Activated T-cell treated with anti-CD3 and anti-CD28 coated beads, Interleukin-2, amount 50 U/mL, for 4 hours (primary cell): ENCODE results near the gene ODAD2. TPM values are rescaled to one million over a fixed set of nuclear protein-coding genes. Genes with fewer than 3 reads are reported as not detected.
A peak's percentile ranks its signal among the peaks of the same experiment; 100 is the strongest.

Experiments
- ATAC-seq, 2 donors: fragments of 200-7000 bp; cut with Tn5 transposase; one replicate each; pipeline ENCODE4 v1.10.0; 2021
- DNase-seq: peaks from one replicate; pipeline ENCODE4 v3.0.0-alpha.2; 2020
- H3K27me3 Mint-ChIP-seq: one replicate; pipeline ENCODE4 v1.8.0; 2021; ENCODE audit warnings: low read depth, mixed read lengths
- H3K36me3 Mint-ChIP-seq: one replicate; pipeline ENCODE4 v1.8.0; 2022; ENCODE audit warnings: mixed read lengths; ENCODE audit not compliant: insufficient read depth
- H3K4me1 Mint-ChIP-seq: one replicate; pipeline ENCODE4 v1.8.0; 2021; ENCODE audit warnings: low read depth, mixed read lengths
- H3K4me3 Mint-ChIP-seq: one replicate; pipeline ENCODE4 v1.8.0; 2021; ENCODE audit warnings: mild to moderate bottlenecking, moderate library complexity, mixed read lengths
- H3K9me3 Mint-ChIP-seq: one replicate; pipeline ENCODE4 v1.8.0; 2021; ENCODE audit warnings: mixed read lengths
- total RNA-seq, 3 donors: library from RNA; stranded (reverse); gene quantifications; one replicate each; pipeline ENCODE4 v1.2.1, GENCODE V29; 2021

The ODAD2 gene
- total RNA-seq = under 1 TPM in 1 of 3 donors, not detected in 2; 0.05 TPM

- peaks cover 10% of the 10 kb centered on the region for H3K4me1 Mint-ChIP-seq
- peaks cover 56% of the 10 kb centered on the region for H3K27me3 Mint-ChIP-seq
- no peaks in the 10 kb centered on the region for H3K36me3 Mint-ChIP-seq
- ATAC-seq (no peak), DNase-seq (no peak)
- no peaks in the 10 kb centered on the region for H3K9me3 Mint-ChIP-seq
- peak within 1 kb of the TSS; percentile 84 for H3K4me3 Mint-ChIP-seq
Observed at GRCh38 chr10:27998954-27999275, at the start of gene ODAD2. Gene ODAD2, minus strand, starts transcription at chr10:27999079. Its CDS starts 3,937 bp downstream, at chr10:27995142.

DNA sequence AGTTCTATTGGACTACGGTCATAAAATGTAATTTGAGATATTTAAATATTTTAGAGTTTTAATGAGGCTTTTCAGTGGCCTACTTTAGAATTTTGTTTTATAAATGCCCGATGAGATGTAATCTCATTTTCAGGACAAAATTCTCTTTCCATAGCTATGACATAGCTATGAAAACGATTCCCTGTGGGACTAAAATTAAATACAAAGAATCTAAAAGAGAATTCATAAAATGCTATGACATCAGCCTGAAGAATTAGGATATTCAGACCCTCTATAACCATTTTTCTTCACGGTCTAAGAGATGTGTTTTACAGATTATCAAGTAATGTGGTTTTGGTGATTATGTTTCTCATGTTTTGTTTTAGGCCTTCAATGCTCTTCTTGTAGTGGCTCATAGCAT is 48.2 kb upstream of the ODAD2 start:
- Mint-ChIP-seq H3K4me3 (no peak overlapping the region), H3K27me3 (no peaks in the 10 kb centered on the region), H3K9me3 (no peaks in the 10 kb centered on the region), H3K4me1 (no peaks in the 10 kb centered on the region), H3K36me3 (peaks cover 1% of the 10 kb centered on the region)
- ATAC-seq (no peak), DNase-seq (no peak)

DNA sequence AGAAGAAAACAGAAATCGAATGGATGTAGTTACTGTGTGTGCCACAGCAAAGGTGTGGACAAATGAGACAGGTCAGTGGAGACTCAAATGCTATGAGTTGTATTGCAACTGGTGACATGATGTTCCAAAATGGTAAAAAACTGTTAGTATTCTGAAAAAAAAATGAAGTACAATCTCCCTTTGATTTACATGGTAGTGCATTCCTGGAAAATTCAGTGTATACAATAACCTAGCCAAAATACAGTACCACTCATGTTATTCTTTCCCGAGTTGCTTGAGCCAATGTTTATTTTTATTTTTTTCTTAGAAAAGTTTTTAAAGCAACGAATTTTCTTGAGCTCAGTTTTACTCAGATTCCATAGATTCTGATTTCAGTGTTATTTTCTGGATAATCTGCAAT is 47.7 kb upstream of the ODAD2 start:
- Mint-ChIP-seq H3K36me3 (peaks cover 1% of the 10 kb centered on the region), H3K9me3 (no peaks in the 10 kb centered on the region), H3K4me3 (no peak overlapping the region), H3K4me1 (no peaks in the 10 kb centered on the region), H3K27me3 (no peaks in the 10 kb centered on the region)
- ATAC-seq (no peak), DNase-seq (no peak)

DNA sequence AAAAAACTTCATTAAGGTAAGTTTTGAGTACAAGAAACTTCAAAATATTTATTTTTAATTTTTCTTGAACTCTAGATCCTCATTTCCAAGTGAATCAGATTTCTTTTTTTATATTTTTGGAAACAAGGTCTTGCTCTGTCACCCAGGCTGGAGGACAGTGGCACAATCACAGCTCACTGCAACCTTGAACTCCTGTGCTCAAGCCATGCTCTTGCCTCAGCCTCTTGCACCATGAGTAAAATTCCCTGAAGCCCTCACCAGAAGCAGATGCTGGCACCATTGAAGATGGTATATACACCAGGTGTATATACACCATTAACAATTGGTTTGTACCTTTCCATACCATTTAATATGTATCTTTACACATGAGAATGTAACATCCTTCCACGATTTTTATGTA is 45.1 kb upstream of the ODAD2 start:
- ATAC-seq = no peak
- no peaks in the 10 kb centered on the region for H3K36me3 Mint-ChIP-seq
- no peaks in the 10 kb centered on the region for H3K9me3 Mint-ChIP-seq
- H3K4me3 Mint-ChIP-seq = no peak overlapping the region
- H3K4me1 Mint-ChIP-seq = no peaks in the 10 kb centered on the region
- no peaks in the 10 kb centered on the region for H3K27me3 Mint-ChIP-seq
- DNase-seq = no peak

- Mint-ChIP-seq H3K4me3 (no peak overlapping the region), H3K4me1 (no peaks in the 10 kb centered on the region), H3K9me3 (peaks cover 5% of the 10 kb centered on the region), H3K27me3 (peaks cover 14% of the 10 kb centered on the region), H3K36me3 (peaks cover 2% of the 10 kb centered on the region)
- DNase-seq (no peak), ATAC-seq (no peak)
Observed at GRCh38 chr10:28036587-28036986, 37.7 kb upstream of the ODAD2 start.

DNA sequence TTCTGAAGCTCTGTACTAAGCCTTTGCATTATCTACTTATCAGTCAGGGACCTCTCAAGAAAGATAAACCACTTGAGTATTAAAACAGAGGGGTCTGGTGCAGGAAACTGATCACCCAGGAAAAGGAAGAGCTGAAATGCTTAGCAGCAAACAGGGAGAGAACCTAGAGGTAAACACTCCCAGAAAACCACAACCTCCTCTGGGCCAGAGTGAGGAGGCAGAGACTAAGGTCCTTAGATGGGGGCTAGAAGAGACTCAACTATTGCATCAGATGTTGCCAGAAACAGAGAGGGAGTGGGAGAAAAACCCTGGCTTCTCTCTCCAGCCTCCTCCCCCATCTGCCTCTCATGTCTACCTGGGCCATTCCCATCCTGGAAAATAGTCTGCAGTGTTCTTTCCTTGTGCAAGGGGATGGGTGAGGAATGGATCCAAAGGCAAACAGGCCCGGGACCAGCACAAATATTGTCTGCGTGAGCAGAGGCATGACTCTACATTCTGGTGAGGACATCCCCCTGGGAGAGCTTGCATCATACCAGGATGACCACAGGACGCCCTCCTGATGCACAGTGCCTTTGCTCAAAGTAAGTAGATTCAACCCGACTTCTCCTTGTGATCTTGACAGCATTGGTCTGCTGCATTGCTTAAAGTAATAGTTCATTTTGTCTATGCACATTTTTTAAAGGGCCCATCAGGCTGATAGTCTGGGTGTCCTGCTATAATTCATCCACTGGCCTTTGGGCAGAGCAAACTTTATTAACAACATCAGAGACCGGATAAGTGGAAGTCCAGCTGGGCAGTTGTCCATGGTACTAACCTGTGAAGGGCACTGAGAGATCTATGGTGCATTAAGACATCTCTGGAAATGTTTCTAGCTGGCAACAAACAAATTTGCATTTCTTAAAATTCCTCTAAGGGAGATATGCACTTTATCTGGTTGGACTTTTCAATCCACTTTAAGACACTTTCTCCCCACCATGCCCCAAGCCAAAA is 22.4 kb upstream of the ODAD2 start:
- DNase-seq (no peak), ATAC-seq (no peak)
- H3K27me3 Mint-ChIP-seq = peaks cover 10% of the 10 kb centered on the region
- H3K4me1 Mint-ChIP-seq = no peaks in the 10 kb centered on the region
- H3K4me3 Mint-ChIP-seq = no peak overlapping the region
- no peaks in the 10 kb centered on the region for H3K9me3 Mint-ChIP-seq
- H3K36me3 Mint-ChIP-seq = no peaks in the 10 kb centered on the region

GRCh38 chr10:28020080-28020860 is 21.4 kb upstream of the ODAD2 start:
- H3K9me3 Mint-ChIP-seq = no peaks in the 10 kb centered on the region
- no peaks in the 10 kb centered on the region for H3K36me3 Mint-ChIP-seq
- H3K4me3 Mint-ChIP-seq = no peak overlapping the region
- no peak for ATAC-seq
- no peaks in the 10 kb centered on the region for H3K4me1 Mint-ChIP-seq
- peaks cover 10% of the 10 kb centered on the region for H3K27me3 Mint-ChIP-seq
- DNase-seq = no peak

- DNase-seq (no peak), ATAC-seq (peak; percentile 37 to 61)
- peaks cover 2% of the 10 kb centered on the region for H3K4me1 Mint-ChIP-seq
- no peak overlapping the region for H3K4me3 Mint-ChIP-seq
- H3K27me3 Mint-ChIP-seq = peaks cover 16% of the 10 kb centered on the region
- no peaks in the 10 kb centered on the region for H3K36me3 Mint-ChIP-seq
- H3K9me3 Mint-ChIP-seq = peaks cover 4% of the 10 kb centered on the region
Observed at GRCh38 chr10:28014651-28015050, 15.8 kb upstream of the ODAD2 start.

DNA sequence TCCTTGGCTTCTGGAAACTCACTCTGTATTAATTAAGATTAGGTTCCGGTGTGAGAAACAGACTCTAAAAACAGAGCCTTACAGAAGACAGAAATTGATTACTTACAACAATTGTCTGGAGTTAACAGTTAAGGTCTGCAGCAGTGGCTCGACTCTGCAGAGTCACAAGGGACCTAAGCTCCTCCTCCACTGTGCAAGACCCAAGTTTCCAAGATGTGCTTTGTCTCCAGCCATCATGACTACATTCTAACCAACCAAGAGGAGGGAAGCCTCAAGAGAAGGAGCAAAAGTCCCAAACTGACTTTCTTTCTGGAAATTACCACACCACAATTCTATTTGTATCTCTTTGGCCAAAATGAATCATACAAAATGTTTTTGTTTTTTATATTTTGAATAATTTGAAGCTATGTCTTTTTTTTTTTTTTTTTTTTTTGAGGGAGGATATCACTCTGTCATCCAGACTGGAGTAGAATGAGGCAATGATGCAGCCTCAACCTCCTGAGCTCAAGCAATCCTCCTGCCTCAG is 14.2 kb upstream of the ODAD2 start:
- DNase-seq (no peak), ATAC-seq (no peak)
- no peaks in the 10 kb centered on the region for H3K36me3 Mint-ChIP-seq
- H3K9me3 Mint-ChIP-seq = peaks cover 4% of the 10 kb centered on the region
- peaks cover 2% of the 10 kb centered on the region for H3K4me1 Mint-ChIP-seq
- H3K27me3 Mint-ChIP-seq = peaks cover 16% of the 10 kb centered on the region
- no peak overlapping the region for H3K4me3 Mint-ChIP-seq

- Mint-ChIP-seq H3K36me3 (no peaks in the 10 kb centered on the region), H3K4me3 (no peak overlapping the region), H3K9me3 (peaks cover 4% of the 10 kb centered on the region), H3K4me1 (peaks cover 2% of the 10 kb centered on the region), H3K27me3 (peaks cover 11% of the 10 kb centered on the region)
- DNase-seq (no peak), ATAC-seq (no peak)
Observed at GRCh38 chr10:28010821-28011220, 11.9 kb upstream of the ODAD2 start.

DNA sequence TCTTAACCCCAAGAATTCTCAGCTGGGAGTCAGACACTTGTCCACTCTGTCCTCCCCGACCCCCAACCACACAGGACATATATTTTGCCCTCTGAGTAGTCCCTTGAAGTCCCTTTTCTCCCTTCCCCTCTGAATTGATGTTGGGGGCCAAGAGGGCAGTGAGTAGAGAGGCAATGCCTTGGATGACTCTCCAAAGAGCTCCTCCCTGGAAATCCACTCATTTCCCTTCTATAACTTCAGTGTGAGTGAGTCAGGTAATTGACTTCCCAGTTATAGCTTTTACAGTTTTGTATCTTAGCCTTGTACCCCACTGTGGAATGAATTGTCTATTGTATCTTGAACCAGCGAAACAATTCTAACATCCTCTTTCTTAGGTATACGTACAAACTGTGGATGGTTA is 9.2 kb upstream of the ODAD2 start:
- Mint-ChIP-seq H3K4me3 (no peak overlapping the region), H3K36me3 (no peaks in the 10 kb centered on the region), H3K9me3 (no peaks in the 10 kb centered on the region), H3K27me3 (peaks cover 17% of the 10 kb centered on the region), H3K4me1 (no peaks in the 10 kb centered on the region)
- ATAC-seq = no peak
- DNase-seq = no peak

DNA sequence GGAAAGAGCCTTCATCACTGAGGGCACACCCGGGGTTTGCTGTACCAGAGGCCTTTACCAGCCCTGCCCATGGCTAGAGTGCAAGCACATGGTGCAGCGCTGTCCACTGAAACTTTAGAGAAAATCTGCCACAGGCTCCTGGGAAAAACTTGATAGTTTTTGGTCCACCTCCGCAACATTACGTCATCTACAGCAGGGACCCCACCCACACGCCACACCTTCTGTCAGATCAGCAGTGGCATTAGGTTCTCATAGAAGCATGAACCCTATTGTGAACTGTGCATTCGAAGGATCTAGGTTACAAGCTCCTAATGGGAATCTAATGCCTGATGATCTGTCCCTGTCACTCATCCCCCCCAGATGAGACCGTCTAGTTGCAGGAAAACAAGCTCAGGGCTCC is 2.5 kb upstream of the ODAD2 start:
- Mint-ChIP-seq H3K36me3 (no peaks in the 10 kb centered on the region), H3K4me3 (no peak overlapping the region), H3K27me3 (peaks cover 55% of the 10 kb centered on the region), H3K4me1 (peaks cover 10% of the 10 kb centered on the region), H3K9me3 (no peaks in the 10 kb centered on the region)
- no peak for DNase-seq
- no peak for ATAC-seq

- ATAC-seq (peak; percentile 74 to 83), DNase-seq (no peak)
- Mint-ChIP-seq H3K36me3 (no peaks in the 10 kb centered on the region), H3K4me1 (peaks cover 10% of the 10 kb centered on the region), H3K27me3 (peaks cover 54% of the 10 kb centered on the region), H3K4me3 (peak overlapping the region; percentile 84), H3K9me3 (no peaks in the 10 kb centered on the region)
Observed at GRCh38 chr10:27998178-27998953, 513 bp downstream of the ODAD2 start.

GRCh38 chr10:27997865-27998177 is 1.1 kb downstream of the ODAD2 start:
- DNase-seq (no peak), ATAC-seq (no peak)
- H3K36me3 Mint-ChIP-seq = no peaks in the 10 kb centered on the region
- H3K27me3 Mint-ChIP-seq = peaks cover 56% of the 10 kb centered on the region
- no peaks in the 10 kb centered on the region for H3K9me3 Mint-ChIP-seq
- H3K4me3 Mint-ChIP-seq = peak overlapping the region; percentile 84
- H3K4me1 Mint-ChIP-seq = peaks cover 10% of the 10 kb centered on the region
